Endothelial cell of umbilical vein (primary cell): ENCODE measurements around the gene COQ9.

Experiments
- CTCF ChIP-seq, 2 donors: IDR thresholded peaks; 1 replicate in 1 of 2; 2 replicates in 1 of 2; pipeline ENCODE4 v1.5.1; 2011; ENCODE audit warnings: low read length in 2 of 2, mild to moderate bottlenecking in 2 of 2, moderate library complexity in 2 of 2, control low read depth in 1 of 2, inconsistent platforms in 1 of 2, low read depth in 1 of 2; ENCODE audit not compliant: insufficient read depth in 1 of 2; ENCODE audit errors: extremely low read depth in 1 of 2
- EZH2 ChIP-seq: IDR thresholded peaks from 2 replicates; pipeline ENCODE4 v1.6.1; 2012; ENCODE audit warnings: borderline replicate concordance, low read depth, mild to moderate bottlenecking, moderate library complexity, low read length, inconsistent platforms; ENCODE audit not compliant: severe bottlenecking
- GATA2 ChIP-seq: IDR thresholded peaks from 2 replicates; pipeline ENCODE4 v1.7.0; 2011; ENCODE audit warnings: low read depth, mild to moderate bottlenecking, moderate library complexity, mixed read lengths, low read length; ENCODE audit not compliant: insufficient read length, insufficient read depth
- JUN ChIP-seq: IDR thresholded peaks from 2 replicates; pipeline ENCODE4 v1.6.1; 2011; ENCODE audit warnings: borderline replicate concordance, low read depth; ENCODE audit not compliant: insufficient read length, insufficient read depth
- POLR2A ChIP-seq: IDR thresholded peaks from 2 replicates; pipeline ENCODE4 v1.6.1; 2012; ENCODE audit warnings: low read depth, mild to moderate bottlenecking, control low read depth, low read length
- POLR2AphosphoS5 ChIP-seq: IDR thresholded peaks from 2 replicates; pipeline ENCODE4 v1.6.1; 2012; ENCODE audit warnings: low read depth, mild to moderate bottlenecking, control low read depth, low read length, moderate library complexity; ENCODE audit not compliant: insufficient read depth

- TF ChIP-seq CTCF (IDR thresholded peaks at IDR 0.05; ENCODE audit: extremely low read depth in 1 of 2, insufficient read depth in 1 of 2, low read depth in 1 of 2, low read length in 2 of 2) (no peak), POLR2A (no peak), POLR2AphosphoS5 (no peak), GATA2 (no peak), JUN (no peak), EZH2 (no peak)
Measured at GRCh38 chr16:57444711-57445110, 2.6 kb upstream of the COQ9 start.
